SHP77 treated with DMSO at 0.1 percent for 48 hours (cell line): ENCODE data around the gene HPCAL1.
"Not testable (repeated sequence)": the region's sequence is repeated elsewhere in the genome, so short reads cannot be mapped to it uniquely, and the experiment has no call there.

ENCODE experiments used
- DNase-seq: peaks from one replicate; lab custom pipeline; 2025; lab: John Stamatoyannopoulos, UW

Gene HPCAL1

DNA sequence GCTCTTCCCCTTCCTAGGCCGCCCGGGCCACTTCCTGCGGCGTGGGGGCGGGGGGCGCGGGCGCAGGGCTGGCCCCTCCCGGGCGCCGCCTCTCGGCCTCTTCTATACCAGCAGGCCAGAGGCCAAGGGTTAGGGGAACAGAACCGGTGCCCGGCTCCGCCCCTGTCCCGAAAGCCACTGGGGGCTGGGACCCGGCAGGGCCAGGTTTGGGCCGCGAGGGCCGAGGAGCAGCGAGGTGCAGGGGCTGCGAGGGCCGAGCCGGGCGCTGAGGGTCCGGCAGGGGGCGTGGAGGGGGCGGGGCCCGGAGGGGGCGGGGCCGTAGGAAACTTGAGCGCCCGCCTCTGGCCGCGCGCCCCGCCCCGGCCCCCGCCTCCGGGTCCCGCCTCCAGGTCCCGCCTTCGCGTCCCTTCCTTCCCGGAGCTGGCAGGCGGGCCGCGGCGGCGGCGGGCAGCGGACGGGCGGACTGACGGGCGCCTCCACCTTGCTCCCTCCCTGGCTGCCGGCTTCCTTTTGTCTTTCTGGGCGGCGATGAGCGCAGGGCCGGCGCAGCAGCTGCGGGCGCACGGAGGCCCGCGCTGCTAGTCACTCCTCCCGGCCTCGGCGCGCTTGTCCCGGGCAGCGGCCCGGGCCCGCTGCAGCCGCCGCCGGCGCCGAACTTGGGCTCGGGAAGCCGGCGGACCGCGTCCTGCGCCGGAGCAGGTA is at the start of gene HPCAL1:
HPCAL1 (plus strand) TSS at position 426 of the 702 bp plus-strand sequence. CDS start 116,854 bp downstream, outside the sequence.
- peak; percentile 53 for DNase-seq

DNA sequence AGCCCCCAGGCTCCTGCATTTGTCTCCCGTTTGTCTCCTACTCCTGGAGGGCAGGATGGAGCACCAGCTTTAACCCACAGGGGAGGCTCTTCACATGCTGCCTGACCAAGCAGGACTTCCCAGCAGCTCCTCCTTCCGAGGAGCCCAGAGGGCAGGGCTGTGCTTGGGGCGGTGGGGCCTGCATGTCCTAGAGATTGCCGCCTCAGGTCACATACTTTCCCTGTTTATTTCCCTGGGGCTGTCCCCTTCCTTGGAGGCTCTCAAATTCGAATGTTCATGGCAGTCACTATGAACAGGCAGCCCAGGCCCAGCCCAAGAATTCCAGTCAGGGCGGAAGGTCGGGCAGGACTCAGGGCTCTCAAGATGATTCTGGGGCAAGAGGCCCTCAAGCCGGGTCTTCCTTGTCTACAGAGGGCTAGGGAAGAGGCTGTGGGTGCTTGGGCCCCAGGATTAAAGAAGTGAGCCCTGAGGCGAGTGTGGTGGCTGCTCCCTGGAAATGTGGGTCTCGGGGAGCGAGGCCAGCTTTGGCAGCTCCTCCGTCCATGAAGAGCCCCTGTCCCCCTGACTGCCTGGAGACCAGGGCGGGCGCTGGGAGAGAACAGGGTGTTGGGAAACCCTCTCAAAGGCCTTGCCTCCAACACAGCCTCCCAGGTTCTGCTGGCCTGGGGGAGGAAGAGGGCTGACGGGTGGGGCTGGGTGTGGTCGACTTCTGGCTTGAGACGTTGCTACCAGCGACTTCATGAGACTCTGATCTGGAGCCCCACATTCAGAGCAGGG is 48.9 kb upstream of the HPCAL1 start:
- DNase-seq: no peak

DNA sequence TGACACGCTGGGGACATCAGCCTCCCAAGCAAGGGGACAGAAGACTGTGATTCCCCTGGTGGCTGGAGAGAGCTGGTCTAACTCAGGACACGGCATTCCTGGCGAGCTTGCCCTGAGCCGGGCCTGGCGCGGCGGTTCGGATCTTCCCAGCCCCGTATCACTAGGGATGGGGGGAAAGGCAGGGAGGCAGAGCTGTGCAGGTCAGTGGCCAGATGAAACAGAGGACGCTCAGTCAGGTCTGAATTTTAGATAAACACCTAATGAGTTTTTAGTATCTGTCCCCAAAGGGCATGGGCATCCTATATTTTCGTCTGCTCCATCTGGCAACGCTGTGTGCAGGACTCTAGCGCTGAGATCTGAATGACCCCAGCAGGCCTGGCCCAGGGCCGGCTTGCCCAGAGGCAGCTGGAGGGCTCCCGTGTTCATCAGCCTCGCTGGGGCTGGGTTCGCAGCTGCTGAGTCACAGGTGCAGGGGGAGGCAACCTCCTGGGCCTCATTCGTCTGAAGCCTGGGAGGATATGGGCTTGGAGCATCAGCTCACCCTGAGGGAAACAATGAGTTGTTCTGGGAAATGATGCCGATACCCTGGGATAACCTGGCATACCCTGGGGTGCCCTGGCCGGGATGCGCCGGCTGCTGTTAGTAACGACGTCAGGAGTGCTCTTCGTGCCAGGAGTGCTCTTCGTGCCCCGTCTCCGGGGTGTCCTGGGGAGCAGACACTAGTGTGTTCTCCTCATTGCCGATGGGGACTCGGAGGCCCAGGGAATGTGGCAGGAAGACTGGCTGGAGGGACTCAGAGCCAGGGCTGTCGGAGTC is 48.1 kb upstream of the HPCAL1 start:
- DNase-seq: peak; percentile 63

DNA sequence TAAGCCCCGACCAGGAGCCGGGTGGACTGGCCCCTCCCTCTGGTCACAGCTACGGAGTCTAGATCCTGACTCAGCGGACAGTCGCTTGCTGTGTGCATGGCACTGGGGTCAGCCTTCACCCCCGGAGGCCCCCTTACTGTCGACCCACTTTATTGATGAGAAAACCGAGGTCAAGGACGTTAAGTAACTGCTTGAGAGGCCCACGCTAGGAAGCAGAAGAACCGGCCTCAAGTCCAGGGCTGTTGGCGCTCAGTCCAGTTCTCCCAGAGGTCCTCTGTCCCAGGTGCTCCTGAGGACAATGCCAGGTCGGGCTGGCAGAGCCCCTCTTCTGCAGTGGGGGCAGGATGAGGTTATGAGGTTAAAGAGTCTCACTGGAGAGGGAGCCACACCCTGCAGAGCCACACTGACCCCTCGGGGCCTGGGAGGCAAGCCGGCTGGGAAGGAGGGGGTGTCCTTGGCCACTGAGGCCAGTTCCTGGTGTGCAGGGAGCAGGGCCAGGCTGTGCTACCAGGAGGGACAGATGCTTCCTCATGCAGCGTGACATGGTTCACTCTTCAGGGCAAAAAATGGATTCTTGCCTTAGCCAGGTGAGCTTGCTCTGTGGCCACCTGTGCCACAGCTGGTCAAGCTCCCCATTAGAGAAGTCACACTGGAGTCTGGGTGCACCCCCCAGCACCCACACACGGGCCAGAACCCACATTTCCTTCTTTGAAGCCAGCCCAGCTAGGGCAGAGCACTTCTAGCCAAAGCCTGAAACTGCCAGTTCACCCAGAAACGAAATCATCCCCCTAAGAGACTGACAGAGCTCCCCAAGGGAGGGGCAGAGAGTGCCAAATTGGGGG is 47.3 kb upstream of the HPCAL1 start:
- DNase-seq: no peak

DNA sequence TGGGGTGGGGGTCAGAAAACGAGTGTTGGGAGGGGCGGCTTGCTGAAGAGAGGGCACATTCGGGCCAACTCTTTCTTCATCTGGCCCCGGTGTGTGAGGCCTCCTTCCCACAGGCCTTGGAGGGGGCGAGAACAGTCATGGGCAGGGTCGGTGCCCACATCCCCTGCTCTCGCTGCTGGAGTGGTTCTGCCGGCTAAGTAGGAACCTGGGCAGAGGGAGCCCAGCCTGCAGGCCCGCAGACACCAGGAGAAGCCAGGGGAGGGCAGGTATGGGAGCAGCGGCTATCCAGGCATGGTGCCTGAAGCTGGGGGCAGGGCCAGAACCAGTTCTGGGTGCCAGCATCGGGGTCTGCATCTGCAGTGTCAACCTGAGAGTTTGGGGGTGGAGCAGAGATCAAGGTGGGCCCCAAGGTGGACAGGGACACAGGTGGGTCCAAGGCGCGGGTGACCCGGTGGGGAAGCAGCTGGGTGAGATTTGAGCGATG is 46.6 kb upstream of the HPCAL1 start:
- DNase-seq: no peak

DNA sequence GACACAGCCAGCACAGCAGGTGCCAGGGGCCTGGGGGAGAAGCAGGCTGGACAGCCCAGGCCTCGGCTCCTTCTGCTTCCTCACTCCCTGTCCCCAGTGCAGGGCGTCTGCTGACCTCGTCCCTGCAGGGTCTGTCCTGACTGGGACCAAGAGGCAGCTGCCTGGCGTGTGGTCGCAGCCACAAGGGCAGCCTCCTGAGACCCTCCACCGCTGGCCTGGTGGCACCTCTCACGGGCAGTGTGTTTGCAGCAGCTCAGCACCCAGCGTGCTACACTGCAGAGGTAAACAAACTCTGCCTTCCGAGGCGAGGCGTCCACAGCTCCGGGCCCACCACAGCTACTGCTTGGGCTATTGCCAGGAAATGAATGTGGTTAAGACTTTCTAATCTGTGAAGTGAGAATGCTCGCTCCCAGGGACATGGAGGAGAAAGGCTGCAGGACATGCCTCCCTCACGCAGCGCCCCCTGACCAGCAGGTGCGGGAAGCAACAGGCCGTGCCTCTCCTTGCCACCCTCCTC is 46.1 kb upstream of the HPCAL1 start:
- no peak for DNase-seq

DNA sequence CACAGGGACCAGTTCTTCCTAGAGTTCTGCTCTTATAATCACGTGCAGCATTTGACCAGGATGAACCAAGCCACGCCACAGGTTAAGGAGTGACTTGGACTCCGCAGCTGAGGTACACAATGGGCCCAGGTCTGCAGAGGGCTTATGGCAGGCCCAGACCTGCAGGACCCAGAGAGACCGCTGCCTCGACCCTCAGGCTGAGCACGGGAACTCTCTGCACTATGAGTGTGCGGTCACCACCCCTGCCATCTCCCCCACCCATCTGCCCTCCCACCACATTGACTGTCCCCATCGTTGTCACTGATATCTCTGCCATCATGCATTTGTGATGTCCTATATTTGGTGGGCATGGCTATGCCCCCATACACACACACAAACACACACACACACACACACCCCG is 45.7 kb upstream of the HPCAL1 start:
- DNase-seq: no peak

DNA sequence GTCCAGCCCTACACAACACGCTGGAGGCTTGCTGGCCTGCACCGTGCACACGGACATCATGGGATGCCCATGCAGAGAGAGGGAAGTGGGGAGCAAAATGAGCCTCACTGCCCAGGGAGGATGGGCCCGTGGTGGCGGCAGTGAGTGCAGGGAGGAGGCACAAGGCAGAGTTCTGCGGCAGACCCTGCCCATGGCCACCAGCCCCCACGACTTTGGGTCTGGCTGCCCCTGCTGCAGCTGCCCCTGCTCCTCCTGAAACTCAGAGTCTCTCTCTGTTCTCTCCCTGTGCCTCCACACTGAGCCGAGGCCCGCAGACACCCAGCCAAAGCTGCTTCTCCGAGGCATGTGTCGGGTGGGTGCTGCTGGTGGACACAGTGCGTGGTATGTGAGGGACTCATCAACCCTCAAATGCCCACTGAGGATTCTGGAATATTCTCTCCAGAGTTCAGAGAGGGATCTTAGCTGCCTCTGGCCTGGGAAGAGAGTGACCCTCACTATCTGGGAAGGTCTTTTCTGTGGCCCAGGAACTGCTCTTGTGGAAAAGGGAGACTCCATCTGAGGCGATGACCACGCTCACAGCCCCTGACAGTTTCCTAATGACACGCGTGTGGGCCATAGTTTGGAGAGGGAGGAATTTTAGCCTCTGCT is 45.1 kb upstream of the HPCAL1 start:
- DNase-seq: no peak

DNA sequence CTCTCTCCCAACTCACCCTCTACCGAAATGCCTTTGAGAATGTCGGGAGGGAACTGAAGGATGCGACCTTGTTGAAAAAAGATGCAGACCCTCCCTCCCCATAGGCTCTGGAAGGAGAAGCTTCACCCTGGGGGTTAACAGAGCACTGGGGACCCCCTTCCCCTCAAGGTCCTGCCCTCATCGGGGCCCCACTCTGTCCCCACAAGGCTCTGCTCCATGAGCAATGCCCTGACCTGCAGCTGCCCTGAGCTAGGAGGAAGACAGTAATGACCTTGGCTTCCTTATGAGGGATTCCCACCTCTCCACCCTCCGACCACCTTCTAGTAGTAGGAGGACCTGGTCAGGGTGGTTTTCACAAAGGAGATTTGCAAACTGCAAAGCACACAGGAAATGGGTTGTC is 44.4 kb upstream of the HPCAL1 start:
- DNase-seq: no peak

DNA sequence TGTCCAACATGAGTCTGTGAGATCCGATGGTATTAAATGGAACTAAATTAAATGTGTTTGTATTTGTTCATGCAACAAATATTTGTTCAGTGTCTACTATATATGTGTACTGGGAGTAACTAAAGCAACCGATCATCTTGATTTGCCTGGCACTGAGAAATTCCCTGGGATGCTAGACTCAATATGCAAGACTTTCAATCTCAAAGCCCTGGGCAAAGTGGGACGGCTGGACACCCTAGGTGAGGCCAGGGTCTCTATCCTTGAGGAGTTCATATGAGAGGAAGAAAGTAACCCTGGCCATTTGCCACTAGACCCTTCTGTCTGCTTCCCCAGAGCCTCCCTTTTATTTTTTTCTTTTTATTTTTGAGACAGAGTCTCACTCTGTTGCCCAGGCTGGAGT is 44.0 kb upstream of the HPCAL1 start:
- no peak for DNase-seq

DNA sequence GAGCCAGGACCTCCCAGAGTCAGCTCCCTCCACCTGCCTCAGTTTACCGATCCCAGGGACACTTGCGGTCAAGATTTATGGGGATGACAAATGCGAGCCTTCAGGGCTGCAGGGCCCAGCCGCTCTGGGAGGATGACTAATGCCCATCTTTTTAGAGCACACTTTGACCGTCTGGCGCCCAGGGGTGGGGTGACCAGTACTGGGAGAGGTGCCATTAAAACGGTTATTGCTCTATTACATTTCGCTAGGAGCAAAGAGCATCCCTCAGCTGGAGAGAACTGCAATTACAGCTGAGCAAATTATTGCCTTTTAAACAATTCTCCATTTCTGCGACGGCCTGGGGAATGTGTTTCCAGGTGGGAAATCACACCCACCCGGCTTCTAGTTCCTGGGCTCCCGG is 42.6 kb upstream of the HPCAL1 start:
- DNase-seq: no peak

DNA sequence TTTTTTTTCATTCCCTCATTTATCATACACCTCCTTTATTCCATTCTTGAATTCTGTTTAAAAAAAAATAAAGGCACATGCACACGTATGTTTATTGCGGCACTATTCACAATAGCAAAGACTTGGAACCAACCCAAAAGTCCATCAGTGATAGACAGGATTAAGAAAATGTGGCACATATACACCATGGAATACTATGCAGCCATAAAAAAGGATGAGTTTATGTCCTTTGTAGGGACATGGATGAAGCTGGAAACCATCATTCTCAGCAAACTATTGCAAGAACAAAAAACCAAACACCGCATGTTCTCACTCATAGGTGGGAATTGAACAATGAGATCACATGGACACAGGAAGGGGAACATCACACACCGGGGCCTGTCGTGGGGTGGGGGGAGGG is 39.2 kb upstream of the HPCAL1 start:
- not testable (repeated sequence) for DNase-seq

DNA sequence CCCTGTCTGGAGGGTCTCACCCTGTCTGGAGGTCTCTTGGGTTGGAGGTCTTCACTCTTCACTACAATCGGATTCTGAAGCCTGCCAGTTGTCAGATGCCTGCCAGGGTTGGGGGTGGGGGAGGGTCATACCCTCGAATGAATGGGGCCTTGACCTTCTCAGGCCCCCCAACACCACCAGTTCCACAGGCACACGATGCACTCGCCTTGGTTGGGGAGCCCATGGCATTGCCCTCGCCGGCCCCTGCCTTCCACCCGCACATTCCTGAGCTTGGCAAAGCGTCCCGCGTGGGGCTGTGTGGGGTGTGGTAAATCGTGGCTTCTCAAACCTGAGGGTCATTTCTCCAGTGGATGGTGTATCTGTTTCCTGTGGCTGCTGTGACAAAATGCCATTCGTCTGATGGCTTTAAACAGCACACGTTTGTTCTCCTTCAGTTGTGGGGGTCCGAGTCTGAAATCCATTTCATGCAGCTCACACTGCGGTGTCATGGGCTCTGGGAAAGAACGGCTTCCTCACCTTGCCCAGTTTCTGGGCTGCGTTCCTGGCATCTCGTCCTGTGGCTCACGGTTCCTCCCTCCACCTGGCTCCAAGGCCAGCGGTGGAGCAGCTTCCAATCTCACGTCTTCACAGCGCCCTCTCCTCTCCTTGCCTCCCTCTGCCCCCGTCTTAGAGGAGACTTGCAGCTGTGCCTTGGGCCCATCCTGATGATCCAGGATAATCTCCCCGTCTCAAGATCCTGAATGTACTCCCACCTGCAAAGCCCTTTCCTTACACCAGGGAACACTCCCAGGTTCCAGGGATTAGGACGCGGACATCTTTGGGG is 38.0 kb upstream of the HPCAL1 start:
- no peak for DNase-seq

DNA sequence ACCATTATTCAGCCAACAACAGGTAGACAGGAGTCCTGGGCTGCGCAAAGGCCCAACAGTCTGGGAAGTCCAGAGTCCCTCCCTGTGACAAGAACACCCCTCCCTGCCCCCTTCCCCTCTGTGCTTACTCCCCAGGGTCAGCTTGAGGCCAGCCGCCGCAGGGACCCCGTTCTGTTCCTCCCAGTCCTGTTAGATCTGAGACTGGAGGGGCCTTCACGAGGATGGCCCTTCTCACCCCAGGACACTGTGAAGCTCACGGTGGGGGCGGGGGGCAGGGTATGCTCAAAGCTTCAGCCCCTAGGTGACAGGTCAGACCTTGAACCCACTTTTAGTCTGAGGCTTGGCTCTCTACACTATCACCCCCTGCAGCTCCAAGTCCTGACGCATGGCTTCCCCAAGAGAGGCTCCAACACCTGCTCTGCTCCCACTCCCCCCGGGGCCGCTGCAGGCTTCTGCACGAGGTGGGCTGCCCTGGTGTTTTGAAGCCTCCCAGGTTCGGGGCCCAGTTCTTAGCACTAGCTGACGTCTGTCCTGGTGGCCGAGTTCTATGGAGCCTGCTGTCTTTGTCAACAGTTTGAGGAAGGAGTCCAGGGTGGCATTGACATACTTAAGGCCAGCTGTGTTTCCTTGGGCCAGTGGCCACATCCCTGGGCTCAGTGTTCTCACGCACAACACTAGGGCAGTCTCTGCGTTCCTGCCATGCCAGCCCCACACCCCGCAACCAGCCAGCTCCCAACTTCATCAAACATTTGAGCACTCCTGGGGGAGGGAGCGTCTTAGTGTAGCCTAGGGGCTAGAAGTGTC is 37.2 kb upstream of the HPCAL1 start:
- DNase-seq: no peak

DNA sequence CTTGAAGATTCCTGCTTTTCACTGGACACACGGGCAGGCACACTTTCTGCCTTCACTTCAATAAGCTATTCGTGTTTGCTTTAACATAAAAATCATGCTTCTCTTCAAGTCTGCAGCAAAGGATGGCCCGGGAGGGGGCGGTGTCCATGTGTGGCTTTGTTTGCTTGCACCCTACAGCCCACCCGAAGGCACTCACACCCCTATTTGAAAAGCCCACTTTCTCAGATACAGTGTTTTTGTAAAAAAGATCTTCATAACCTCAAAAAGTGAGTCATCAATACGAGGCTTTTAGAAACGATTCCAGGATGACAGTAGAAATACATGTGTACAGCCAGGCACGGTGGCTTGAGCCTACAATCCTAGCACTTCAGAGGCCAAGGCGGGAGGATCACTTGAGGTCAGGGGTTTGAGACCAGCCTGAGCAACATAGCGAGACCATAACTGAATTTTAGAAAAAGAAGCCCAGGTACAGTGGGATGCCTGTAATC is 36.5 kb upstream of the HPCAL1 start:
- DNase-seq: no peak

DNA sequence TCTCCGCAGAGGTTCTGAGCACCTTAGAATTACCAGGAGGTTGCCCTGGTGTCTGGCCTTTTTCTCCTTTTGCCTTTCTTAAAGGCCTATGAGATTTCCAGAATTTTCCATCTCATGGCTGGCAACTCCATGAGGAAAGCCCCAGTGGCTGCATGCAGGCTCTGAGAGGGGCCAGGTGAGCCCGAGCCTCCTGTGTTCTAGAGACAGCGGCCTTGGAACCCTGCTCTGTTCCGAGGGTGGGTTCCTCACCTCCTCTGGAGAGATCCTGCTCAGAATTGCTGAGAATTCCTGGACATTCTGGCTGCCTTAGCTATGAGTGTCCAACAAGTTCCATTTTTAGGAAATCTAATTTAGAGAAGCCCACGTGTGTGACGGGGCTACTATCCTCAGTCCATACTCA is 35.7 kb upstream of the HPCAL1 start:
- DNase-seq: no peak

DNA sequence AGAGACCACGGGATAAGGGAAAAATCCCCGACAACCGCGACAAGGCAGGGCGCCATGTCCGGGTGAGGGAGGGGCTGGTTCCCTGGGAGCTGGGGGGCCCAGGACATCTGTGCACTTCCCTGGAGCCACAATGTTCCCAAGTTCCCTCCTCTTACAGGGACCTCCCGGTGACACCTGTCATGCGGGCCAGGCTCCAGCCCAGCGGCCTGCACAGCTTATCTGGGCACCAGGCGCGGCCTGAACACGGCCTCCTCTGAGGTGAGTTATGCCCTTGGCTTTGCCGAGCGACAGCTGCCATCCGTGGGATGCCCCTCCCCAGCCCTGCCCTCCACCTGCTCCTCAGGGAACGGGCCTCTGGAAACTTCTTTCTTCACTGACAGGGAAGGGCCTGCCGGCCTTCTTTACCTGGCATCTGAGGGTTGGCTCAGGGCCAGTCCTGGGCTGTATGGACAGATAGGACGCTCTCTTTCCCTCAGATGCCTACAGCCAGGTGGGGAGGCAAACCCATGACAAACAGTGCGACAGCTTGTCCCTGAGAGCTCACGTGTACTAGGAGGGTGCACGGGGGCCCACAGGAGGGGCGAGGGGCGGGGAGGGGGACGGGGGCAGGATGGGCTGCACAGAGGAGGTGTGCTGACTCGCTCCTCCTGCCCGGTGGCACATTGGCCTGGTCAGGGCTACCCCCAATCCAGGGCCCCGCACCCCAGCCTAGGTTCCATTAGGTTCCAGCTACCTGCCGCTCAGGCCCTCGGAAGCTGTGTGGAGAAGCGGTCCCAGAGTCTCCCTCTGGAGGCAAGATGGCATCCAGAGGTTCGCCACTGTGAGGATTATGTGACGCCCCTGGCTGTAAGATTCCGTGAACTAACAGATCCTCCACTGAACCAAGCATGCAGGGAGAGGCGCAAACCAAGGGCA is 34.9 kb upstream of the HPCAL1 start:
- DNase-seq: no peak

DNA sequence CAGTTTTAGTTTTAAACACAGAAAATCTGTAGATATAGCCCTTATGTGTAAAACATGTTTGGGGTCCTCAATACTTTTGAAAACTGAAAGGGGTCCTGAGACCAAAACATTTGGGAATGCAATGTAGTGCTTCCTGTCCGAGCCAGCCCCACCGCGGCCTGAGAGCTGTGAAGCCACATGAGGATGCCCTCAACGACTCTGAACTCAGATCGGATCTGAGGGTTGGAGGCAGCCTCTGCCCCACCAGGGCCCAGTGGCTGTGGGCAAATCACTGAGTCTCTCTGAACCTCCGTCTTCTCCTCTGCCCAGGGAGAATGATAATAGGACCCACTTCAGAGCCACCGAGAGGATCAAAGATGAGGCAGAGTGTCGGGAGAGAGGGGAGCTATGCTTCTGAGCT is 33.4 kb upstream of the HPCAL1 start:
- DNase-seq: no peak
